Heart right ventricle (tissue), 16 donors: ENCODE data around the gene DNM3. TPM values are rescaled to one million over a fixed set of nuclear protein-coding genes. Genes with fewer than 3 reads are reported as not detected.

ENCODE experiments used
- ATAC-seq, 8 donors: fragments of 200-7000 bp; cut with Tn5 transposase; one replicate each; pipeline ENCODE4 v1.9.1; 2020; ENCODE audit warnings: mild to moderate bottlenecking in 8 of 8, moderate library complexity in 8 of 8, moderate number of reproducible peaks in 1 of 8
- DNase-seq, 2 donors: peaks; one replicate each; pipeline ENCODE4 v3.0.0-alpha.2; 2020
- H3K27ac ChIP-seq, 10 donors: fragments of 200-600 bp; sonication (generic) in 2 of 10; one replicate each; pipeline versions ENCODE4 v1.5.0 to v1.8.0; 2020 to 2022; ENCODE audit warnings: mild to moderate bottlenecking in 3 of 10
- H3K27me3 ChIP-seq, 7 donors: fragments of 200-600 bp; one replicate each; pipeline ENCODE4 v1.8.0; 2021 to 2022; ENCODE audit warnings: mild to moderate bottlenecking in 2 of 7
- H3K36me3 ChIP-seq, 9 donors: fragments of 200-600 bp; sonication (generic) in 1 of 9; one replicate each; pipeline versions ENCODE4 v1.5.0 to v1.8.0; 2020 to 2022; ENCODE audit warnings: mild to moderate bottlenecking in 2 of 9
- H3K4me1 ChIP-seq, 9 donors: fragments of 200-600 bp; sonication (generic) in 1 of 9; one replicate each; pipeline versions ENCODE4 v1.5.0 to v1.8.0; 2020 to 2022; ENCODE audit warnings: mild to moderate bottlenecking in 4 of 9
- H3K4me3 ChIP-seq, 10 donors: fragments of 200-600 bp; sonication (generic) in 2 of 10; one replicate each; pipeline versions ENCODE4 v1.5.0 to v1.8.0; 2020 to 2022; ENCODE audit warnings: mild to moderate bottlenecking in 7 of 10, moderate library complexity in 2 of 10
- H3K9me3 ChIP-seq, 11 donors: fragments of 200-600 bp in 10 of 11; sonication (generic) in 2 of 11; one replicate each; pipeline versions ENCODE4 v1.5.0 to v1.8.0; 2013 to 2022; ENCODE audit warnings: mild to moderate bottlenecking in 2 of 11, control low read depth in 1 of 11, moderate library complexity in 1 of 11
- WGBS, 2 donors: extraction: QIAGEN DNeasy Blood & Tissue Kit; methylation state at CpG; one replicate each; pipeline ENCODE4 v1.1.7; 2013; ENCODE audit warnings: inconsistent platforms in 1 of 2; 5-methylcytosine and 5-hydroxymethylcytosine counted together
- intact Hi-C, 10 donors: fragments of 100-400 bp; cut with DNase I; formaldehyde crosslinking; loops; one replicate each; pipeline versions ENCODE4 v1.11.1 to v1.14.2; 2022
- polyA plus RNA-seq, 2 donors: library from polyadenylated mRNA; stranded (reverse); fragments of 200-250 nt; gene quantifications; one replicate each; pipeline ENCODE4 v1.2.3, GENCODE V29; 2013
- total RNA-seq, 10 donors: library from RNA; stranded (reverse); fragmentation: NEBNext Ultra II Directional in 3 of 10; extraction: Animal tissue kit (Norgen Biotek cat#: 25700) in 3 of 10; gene quantifications; one replicate each; pipeline versions ENCODE4 v1.2.1 to v1.2.4, GENCODE V29; 2021 to 2023
- TF ChIP-seq, protein P1 (sequence below), 9 donors: fragments of 200-600 bp; sonication (generic) in 2 of 9; IDR thresholded peaks; one replicate each; pipeline versions ENCODE4 v1.5.0 to v1.8.0; 2021 to 2022; ENCODE audit warnings: antibody characterized with exemption in 9 of 9, mild to moderate bottlenecking in 5 of 9, moderate library complexity in 1 of 9
- donor health status: Arrhythmogenic right ventricular cardiomyopathy.
- donor health status: ischemic (EF 13 %, LVEDD 7.1; RV severe dilation, severe dysfunction).
- donor health status: healthy with polysubstance abuse.
- donor health status: DM: no; HTN: yes; CAD: no.
- donor health status: DM: no; HTN: no; CAD: no.
- donor health status: ischemic (EF 25% LVEDD 6.9; RV normal size, moderate dysfunction).
- donor health status: ischemic (EF 25% LVEDD 5.7; RV mildly dilated, moderate dysfunction).
- donor health status: healthy.
- donor health status: DM: yes; HTN: yes; CAD: no.
- donor health status: Ischemic cardiomyopathy.
- donor health status: ischemic (EF 35%, LVEDD 5.7; RV mildly dilated, moderate dysfunction).
- donor health status: nonischemic (EF 11% LVEDD 7.7; RV severe dilation, severe dysfunction).
- donor health status: DM: yes; HTN: yes; CAD: no.
- donor health status: PGD.
- donor health status: ischemic (EF 29% LVEDD 5.4; RV normal size, mild dysfunction).
- donor health status: nonischemic (EF 23%, LVEDD 6.1; RV moderate dilation, normal function).

DNM3 gene
- total and polyA plus RNA-seq, 12 donors, result 0.77 to 2.8 (median 2.2) TPM

- H3K4me3 ChIP-seq, result no peak overlapping the region
- H3K27ac ChIP-seq, result no peak overlapping the region
- no peaks in the 10 kb centered on the region for H3K27me3 ChIP-seq
- ATAC-seq (no peak), DNase-seq (no peak)
- TF ChIP-seq, protein P1, sequence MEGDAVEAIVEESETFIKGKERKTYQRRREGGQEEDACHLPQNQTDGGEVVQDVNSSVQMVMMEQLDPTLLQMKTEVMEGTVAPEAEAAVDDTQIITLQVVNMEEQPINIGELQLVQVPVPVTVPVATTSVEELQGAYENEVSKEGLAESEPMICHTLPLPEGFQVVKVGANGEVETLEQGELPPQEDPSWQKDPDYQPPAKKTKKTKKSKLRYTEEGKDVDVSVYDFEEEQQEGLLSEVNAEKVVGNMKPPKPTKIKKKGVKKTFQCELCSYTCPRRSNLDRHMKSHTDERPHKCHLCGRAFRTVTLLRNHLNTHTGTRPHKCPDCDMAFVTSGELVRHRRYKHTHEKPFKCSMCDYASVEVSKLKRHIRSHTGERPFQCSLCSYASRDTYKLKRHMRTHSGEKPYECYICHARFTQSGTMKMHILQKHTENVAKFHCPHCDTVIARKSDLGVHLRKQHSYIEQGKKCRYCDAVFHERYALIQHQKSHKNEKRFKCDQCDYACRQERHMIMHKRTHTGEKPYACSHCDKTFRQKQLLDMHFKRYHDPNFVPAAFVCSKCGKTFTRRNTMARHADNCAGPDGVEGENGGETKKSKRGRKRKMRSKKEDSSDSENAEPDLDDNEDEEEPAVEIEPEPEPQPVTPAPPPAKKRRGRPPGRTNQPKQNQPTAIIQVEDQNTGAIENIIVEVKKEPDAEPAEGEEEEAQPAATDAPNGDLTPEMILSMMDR (IDR thresholded peaks at IDR 0.05), result no peak
- peaks cover 0 to 37% (median 16%) of the 10 kb centered on the region in 9 donors for H3K4me1 ChIP-seq
- no peaks in the 10 kb centered on the region for H3K36me3 ChIP-seq
- intact Hi-C loops, result loop anchor here in 3 of 10 donors (5.0 to 10.0 kb wide), 3 partner anchors 443 to 653 kb away; no protein-coding TSS in a partner anchor
- H3K9me3 ChIP-seq, result no peaks in the 10 kb centered on the region
- 74 to 87% methylated on average over 2 of the region's 2 CpGs for WGBS, 2 donors
Observed at GRCh38 chr1:172447641-172448040, 606.3 kb downstream of the DNM3 start.

GRCh38 chr1:172448995-172449584, 607.8 kb downstream of the DNM3 start:
- peaks cover 0 to 34% (median 11%) of the 10 kb centered on the region in 9 donors for H3K4me1 ChIP-seq
- no peaks in the 10 kb centered on the region for H3K9me3 ChIP-seq
- H3K36me3 ChIP-seq, result no peaks in the 10 kb centered on the region
- no peaks in the 10 kb centered on the region for H3K27me3 ChIP-seq
- intact Hi-C loops, result loop anchor here in 3 of 10 donors (5.0 to 10.0 kb wide), 3 partner anchors 444 to 654 kb away; no protein-coding TSS in a partner anchor
- WGBS, 2 donors, result 85 to 87% methylated on average over 6 of the region's 6 CpGs
- ATAC-seq (no peak), DNase-seq (no peak)
- no peak overlapping the region for H3K27ac ChIP-seq
- no peak overlapping the region for H3K4me3 ChIP-seq
- TF ChIP-seq, protein P1 (IDR thresholded peaks at IDR 0.05), result no peak

DNA sequence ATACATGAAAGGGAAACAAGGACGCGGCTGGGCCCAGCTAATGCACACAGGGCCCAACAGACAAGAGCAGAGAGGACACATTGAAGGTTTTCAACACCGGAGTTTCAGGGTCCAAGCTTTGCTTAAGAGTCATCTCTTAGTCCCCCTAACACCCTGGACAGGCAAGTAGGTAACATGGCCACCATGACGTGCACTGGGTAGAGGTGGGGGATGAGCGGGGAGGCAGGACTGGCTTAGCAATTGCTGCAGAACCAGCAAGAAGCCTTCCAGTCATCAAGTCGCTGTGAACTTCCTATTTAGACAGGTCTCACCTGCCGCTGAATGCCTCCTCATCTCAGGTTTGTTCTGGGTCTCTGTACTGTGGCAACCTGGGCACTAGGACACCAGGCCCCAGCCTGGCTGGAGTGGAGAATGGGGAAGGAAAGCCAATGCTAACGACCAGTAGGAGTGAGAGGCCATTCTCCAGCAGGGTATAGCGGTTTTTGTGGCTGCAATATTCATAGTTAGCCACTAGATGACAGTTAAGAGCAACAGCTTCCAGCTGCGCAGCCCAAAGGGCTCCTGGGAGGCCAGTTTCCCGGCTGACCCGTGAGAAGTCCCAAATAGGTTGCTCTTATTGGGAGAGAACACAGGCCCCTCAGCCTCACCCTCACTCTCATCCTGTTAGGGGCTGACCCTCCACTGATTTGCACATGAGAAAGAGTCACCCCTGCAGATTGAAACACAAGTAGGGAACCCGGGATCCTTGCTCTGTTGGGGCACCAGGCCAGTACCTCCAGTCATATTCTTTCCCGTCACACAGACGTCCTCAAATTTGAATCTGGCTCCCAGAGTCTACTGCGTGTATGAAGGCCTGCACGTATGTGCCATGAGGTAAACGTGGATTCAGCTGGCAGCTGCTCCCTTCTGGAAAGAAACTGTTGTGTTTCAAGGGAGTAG, 608.6 kb downstream of the DNM3 start:
- H3K27ac ChIP-seq, result peak overlapping the region in 7 of 10 donors; percentile 4 to 47 (median 34)
- H3K4me3 ChIP-seq, result peak overlapping the region in 3 of 10 donors; percentile 18 to 27 (median 20)
- intact Hi-C loops, result loop anchor here in 9 of 10 donors (2.0 to 10.0 kb wide), 11 partner anchors 75 to 655 kb away; partner anchors contain the start of gene SUCO (in 6 of the 9)
- H3K9me3 ChIP-seq, result no peaks in the 10 kb centered on the region
- peak; percentile 50 to 51 for DNase-seq
- peaks cover 0 to 30% (median 9%) of the 10 kb centered on the region in 9 donors for H3K4me1 ChIP-seq
- TF ChIP-seq, protein P1 (IDR thresholded peaks at IDR 0.05), result peak; percentile 79 to 93 (median 81)
- no peaks in the 10 kb centered on the region for H3K36me3 ChIP-seq
- WGBS, 2 donors, result 38 to 47% methylated on average over 18 of the region's 18 CpGs
- H3K27me3 ChIP-seq, result no peaks in the 10 kb centered on the region
- peak; percentile 78 to 92 (median 88) for ATAC-seq

GRCh38 chr1:172450524-172450885, 609.2 kb downstream of the DNM3 start:
- no peaks in the 10 kb centered on the region for H3K36me3 ChIP-seq
- H3K9me3 ChIP-seq, result no peaks in the 10 kb centered on the region
- H3K27me3 ChIP-seq, result no peaks in the 10 kb centered on the region
- ATAC-seq (peak in 4 of 8 donors; percentile 2 to 15 (median 9)), DNase-seq (no peak)
- no peak overlapping the region for H3K4me3 ChIP-seq
- peaks cover 0 to 30% (median 9%) of the 10 kb centered on the region in 9 donors for H3K4me1 ChIP-seq
- WGBS, 2 donors, result 71 to 74% methylated on average over 7 of the region's 7 CpGs
- H3K27ac ChIP-seq, result peak overlapping the region in 7 of 10 donors; percentile 4 to 47 (median 34)
- TF ChIP-seq, protein P1 (IDR thresholded peaks at IDR 0.05), result no peak
- intact Hi-C loops, result loop anchor here in 9 of 10 donors (2.0 to 10.0 kb wide), 8 partner anchors 74 to 274 kb away; partner anchors contain the start of gene SUCO (in 6 of the 9)
